OCI-LY7 (cell line): ENCODE data around the gene CD3E. TPM values are rescaled to one million over a fixed set of nuclear protein-coding genes. Genes with fewer than 3 reads are reported as not detected.

ENCODE experiments used
- BruUV-seq: library from RNA; stranded (reverse); fragments of 400-500 nt; replicated peaks from 2 replicates; lab custom pipeline; 2021; lab: Mats Ljungman, UMichigan
- CTCF ChIA-PET: fragments of 300-600 bp; sonication (Branson Sonifier 250); formaldehyde crosslinking; loops from one replicate; lab custom pipeline; 2022; ENCODE audit warnings: antibody characterized with exemption; ENCODE audit not compliant: unreplicated experiment; lab: Charles Lee
- POLR2A ChIA-PET: fragments of 300-600 bp; sonication (Branson Sonifier 250); formaldehyde crosslinking; loops from one replicate; lab custom pipeline; 2022; ENCODE audit warnings: antibody characterized with exemption; lab: Charles Lee
- DNase-seq: peaks from one replicate; pipeline ENCODE4 v3.0.0-alpha.2; 2015; ENCODE audit warnings: low spot score
- H2AFZ ChIP-seq: fragments of 200-600 bp; sonication (generic), shearing (Covaris generic); 2 replicates; pipeline ENCODE4 v1.6.1; 2014; ENCODE audit warnings: mild to moderate bottlenecking, antibody characterized with exemption, low read length, moderate library complexity
- H3K27ac ChIP-seq: fragments of 200-600 bp; sonication (generic); 2 replicates; pipeline ENCODE4 v1.5.1; 2014; ENCODE audit warnings: mixed run types, low read depth, mild to moderate bottlenecking, moderate library complexity, low read length, inconsistent platforms; ENCODE audit not compliant: poor library complexity, severe bottlenecking
- H3K36me3 ChIP-seq: fragments of 200-600 bp; sonication (generic); 2 replicates; pipeline ENCODE4 v1.6.1; 2014; ENCODE audit warnings: mild to moderate bottlenecking, antibody characterized with exemption, low read length, moderate library complexity, mixed read lengths; ENCODE audit not compliant: insufficient read depth
- H3K4me1 ChIP-seq: fragments of 200-600 bp; sonication (generic); 2 replicates; pipeline ENCODE4 v1.5.1; 2014; ENCODE audit warnings: mild to moderate bottlenecking, low read length; ENCODE audit not compliant: insufficient read depth, poor library complexity, severe bottlenecking
- H3K4me2 ChIP-seq: fragments of 200-600 bp; sonication (generic); 2 replicates; pipeline ENCODE4 v1.6.1; 2014; ENCODE audit warnings: mild to moderate bottlenecking, low read length
- H3K4me3 ChIP-seq: fragments of 200-600 bp; sonication (generic); 2 replicates; pipeline ENCODE4 v1.5.1; 2014; ENCODE audit warnings: mild to moderate bottlenecking, low read depth, low read length; ENCODE audit not compliant: poor library complexity, severe bottlenecking
- H3K79me2 ChIP-seq: fragments of 200-600 bp; sonication (generic); 2 replicates; pipeline ENCODE4 v1.6.1; 2016; ENCODE audit warnings: low read depth, mild to moderate bottlenecking, low read length, moderate library complexity, mixed read lengths; ENCODE audit not compliant: insufficient read depth
- H3K9me2 ChIP-seq: fragments of 200-600 bp; sonication (generic); 2 replicates; pipeline ENCODE4 v1.6.1; 2016; ENCODE audit warnings: mild to moderate bottlenecking, low read length, mixed read lengths; ENCODE audit not compliant: insufficient read depth
- H3K9me3 ChIP-seq: fragments of 200-600 bp; sonication (generic); 2 replicates; pipeline ENCODE4 v1.6.1; 2014; ENCODE audit warnings: mild to moderate bottlenecking, mixed run types, low read length, mixed read lengths
- H4K20me1 ChIP-seq: fragments of 200-600 bp; sonication (generic); 2 replicates; pipeline ENCODE4 v1.6.1; 2014; ENCODE audit warnings: mild to moderate bottlenecking, antibody characterized with exemption, low read length, moderate library complexity, mixed read lengths; ENCODE audit not compliant: insufficient read depth
- CTCF ChIP-seq: fragments of 200-600 bp; sonication (generic); conservative IDR thresholded peaks from 2 replicates; pipeline ENCODE4 v1.5.1; 2014; ENCODE audit warnings: mild to moderate bottlenecking, antibody characterized with exemption, low read length, moderate library complexity, mixed read lengths
- EZH2phosphoT487 ChIP-seq: fragments of 200-600 bp; sonication (generic); IDR thresholded peaks from 2 replicates; pipeline ENCODE4 v1.6.1; 2018; ENCODE audit warnings: low read depth, borderline replicate concordance, mild to moderate bottlenecking, mixed run types, antibody characterized with exemption, low read length, moderate library complexity, mixed read lengths
- intact Hi-C: fragments of 100-400 bp; cut with micrococcal nuclease; formaldehyde crosslinking; loops from one replicate; pipeline ENCODE4 v1.10.0; 2022; ENCODE audit not compliant: unreplicated experiment
- total RNA-seq, 2 experiments: library from RNA; depleted of rRNA in 1 of 2; stranded (reverse); fragments of >200 nt in 1 of 2; shearing (Covaris generic) in 1 of 2; gene quantifications; 2 replicates each; pipeline ENCODE4 v1.2.3, GENCODE V29; 2014 to 2022

Gene CD3E
- total RNA-seq, 2 experiments from 2014 or later, result 1.7 TPM; not detected in 1

GRCh38 chr11:118310271-118310670 is 5.7 kb downstream of the CD3E start:
- H2AFZ ChIP-seq, result no peak overlapping the region
- no peaks in the 10 kb centered on the region for H3K9me3 ChIP-seq
- no peaks in the 10 kb centered on the region for H4K20me1 ChIP-seq
- H3K4me3 ChIP-seq, result no peak overlapping the region
- H3K27ac ChIP-seq, result no peak overlapping the region
- ChIA-PET POLR2A (interaction anchor here (0.6 to 0.7 kb wide), 2 partner anchors 42 to 406 kb away, joined by 3 read pairs; no protein-coding TSS in a partner anchor), CTCF (no interaction called here)
- peaks cover 47% of the 10 kb centered on the region for H3K4me1 ChIP-seq
- no peaks in the 10 kb centered on the region for H3K9me2 ChIP-seq
- H3K4me2 ChIP-seq, result no peak overlapping the region
- intact Hi-C loops, result no loop called here
- no peaks in the 10 kb centered on the region for H3K36me3 ChIP-seq
- no TSS peak for BruUV-seq
- no peaks in the 10 kb centered on the region for H3K79me2 ChIP-seq
- no peak for DNase-seq
- TF ChIP-seq CTCF, result no peak
- no peak for TF ChIP-seq EZH2phosphoT487

GRCh38 chr11:118310781-118311485 is 6.4 kb downstream of the CD3E start:
- ChIA-PET CTCF (interaction anchor here (1.2 to 1.7 kb wide), 2 partner anchors 34 to 112 kb away, joined by 3 to 8 read pairs; no protein-coding TSS in a partner anchor), POLR2A (interaction anchor here (0.5 to 1.7 kb wide), 11 partner anchors 10 to 522 kb away, joined by 3 to 10 read pairs (median 3); partner anchors contain the start of gene UBE4A)
- no TSS peak for BruUV-seq
- H3K4me3 ChIP-seq, result no peak overlapping the region
- H2AFZ ChIP-seq, result peak overlapping the region; percentile 64; the same call in 1 of the 2 replicates
- H3K9me2 ChIP-seq, result no peaks in the 10 kb centered on the region
- peak overlapping the region; percentile 99 for H3K27ac ChIP-seq
- peak overlapping the region; percentile 80 for H3K4me2 ChIP-seq
- intact Hi-C loops, result loop anchor here (1.0 kb wide), 1 partner anchor 113 kb away; no protein-coding TSS in a partner anchor
- no peaks in the 10 kb centered on the region for H3K9me3 ChIP-seq
- no peak for TF ChIP-seq CTCF
- TF ChIP-seq EZH2phosphoT487, result no peak
- no peaks in the 10 kb centered on the region for H3K79me2 ChIP-seq
- no peak for DNase-seq
- no peaks in the 10 kb centered on the region for H4K20me1 ChIP-seq
- H3K4me1 ChIP-seq, result peaks cover 54% of the 10 kb centered on the region
- no peaks in the 10 kb centered on the region for H3K36me3 ChIP-seq

GRCh38 chr11:118311518-118311917 is 7.0 kb downstream of the CD3E start:
- peak overlapping the region; percentile 64; the same call in 1 of the 2 replicates for H2AFZ ChIP-seq
- intact Hi-C loops, result loop anchor here (1.0 kb wide), 1 partner anchor 113 kb away; no protein-coding TSS in a partner anchor
- no peaks in the 10 kb centered on the region for H3K9me2 ChIP-seq
- peak; percentile 50 for DNase-seq
- no peaks in the 10 kb centered on the region for H3K9me3 ChIP-seq
- CTCF ChIA-PET, result interaction anchor here (1.2 to 1.7 kb wide), 3 partner anchors 28 to 113 kb away, joined by 3 to 8 read pairs (median 4); no protein-coding TSS in a partner anchor
- TF ChIP-seq EZH2phosphoT487, result no peak
- TF ChIP-seq CTCF, result peak; percentile 66
- H3K4me1 ChIP-seq, result peaks cover 60% of the 10 kb centered on the region
- POLR2A ChIA-PET, result interaction anchor here (0.5 to 1.7 kb wide), 14 partner anchors 10 to 521 kb away, joined by 3 to 10 read pairs (median 3); partner anchors contain the start of gene UBE4A
- H3K36me3 ChIP-seq, result no peaks in the 10 kb centered on the region
- peak overlapping the region; percentile 80 for H3K4me2 ChIP-seq
- H3K4me3 ChIP-seq, result peak overlapping the region; percentile 43
- H3K27ac ChIP-seq, result peak overlapping the region; percentile 99
- no peaks in the 10 kb centered on the region for H3K79me2 ChIP-seq
- no TSS peak for BruUV-seq
- no peaks in the 10 kb centered on the region for H4K20me1 ChIP-seq
